ENCODE results near the gene KCND2.
"Not testable (repeated sequence)": the region's sequence is repeated elsewhere in the genome, so short reads cannot be mapped to it uniquely, and the experiment has no call there.

The KCND2 gene

GRCh38 chr7:120702408-120702807 is 429.4 kb downstream of the KCND2 start:
- not testable (repeated sequence) for DNase-seq (ENCODE audit: low read depth in 2 of 2)

- DNase-seq (ENCODE audit: low read depth in 2 of 2) = no peak
Observed at GRCh38 chr7:120703585-120704240, 430.7 kb downstream of the KCND2 start.

- no peak for DNase-seq (ENCODE audit: low read depth in 2 of 2)
Observed at GRCh38 chr7:120709252-120709971, 436.4 kb downstream of the KCND2 start.

- DNase-seq (ENCODE audit: low read depth in 2 of 2) = no peak
Observed at GRCh38 chr7:120709972-120710320, 437.0 kb downstream of the KCND2 start.

- no peak for DNase-seq (ENCODE audit: low read depth in 2 of 2)
Observed at GRCh38 chr7:120714945-120715344, 442.0 kb downstream of the KCND2 start.

GRCh38 chr7:120716307-120716706 is 443.3 kb downstream of the KCND2 start:
- no peak for DNase-seq (ENCODE audit: low read depth in 2 of 2)

GRCh38 chr7:120717166-120717565 is 444.2 kb downstream of the KCND2 start:
- DNase-seq (ENCODE audit: low read depth in 2 of 2) = no peak

- DNase-seq (ENCODE audit: low read depth in 2 of 2) = no peak
Observed at GRCh38 chr7:120718361-120718760, 445.4 kb downstream of the KCND2 start.

- no peak for DNase-seq (ENCODE audit: low read depth in 2 of 2)
Observed at GRCh38 chr7:120720317-120720716, 447.3 kb downstream of the KCND2 start.

GRCh38 chr7:120723465-120724385 is 450.8 kb downstream of the KCND2 start:
- DNase-seq (ENCODE audit: low read depth in 2 of 2) = no peak

- no peak for DNase-seq (ENCODE audit: low read depth in 2 of 2)
Observed at GRCh38 chr7:120724448-120724847, 451.5 kb downstream of the KCND2 start.

- no peak for DNase-seq (ENCODE audit: low read depth in 2 of 2)
Observed at GRCh38 chr7:120724955-120725354, 452.0 kb downstream of the KCND2 start.

GRCh38 chr7:120725376-120726039 is 452.5 kb downstream of the KCND2 start:
- no peak for DNase-seq (ENCODE audit: low read depth in 2 of 2)

GRCh38 chr7:120729245-120729644 is 456.3 kb downstream of the KCND2 start:
- DNase-seq (ENCODE audit: low read depth in 2 of 2) = no peak

- DNase-seq (ENCODE audit: low read depth in 2 of 2) = no peak
Observed at GRCh38 chr7:120731271-120731670, 458.3 kb downstream of the KCND2 start.

GRCh38 chr7:120732256-120732655 is 459.3 kb downstream of the KCND2 start:
- DNase-seq (ENCODE audit: low read depth in 2 of 2) = no peak

- no peak for DNase-seq (ENCODE audit: low read depth in 2 of 2)
Observed at GRCh38 chr7:120733143-120733542, 460.2 kb downstream of the KCND2 start.

- DNase-seq (ENCODE audit: low read depth in 2 of 2) = no peak
Observed at GRCh38 chr7:120733835-120734234, 460.9 kb downstream of the KCND2 start.

- no peak for DNase-seq (ENCODE audit: low read depth in 2 of 2)
Observed at GRCh38 chr7:120735791-120736190, 462.8 kb downstream of the KCND2 start.

- no peak for DNase-seq (ENCODE audit: low read depth in 2 of 2)
Observed at GRCh38 chr7:120738816-120739215, 465.8 kb downstream of the KCND2 start.

- no peak for DNase-seq (ENCODE audit: low read depth in 2 of 2)
Observed at GRCh38 chr7:120740348-120740747, 467.4 kb downstream of the KCND2 start.

Data from stimulated activated CD8-positive, alpha-beta memory T cell treated with anti-CD3 and anti-CD28 coated beads, Interleukin-2, amount 100 ng/mL, for 1 hour (primary cell).